ENCODE measurements around the gene SLC38A1. TPM values are rescaled to one million over a fixed set of nuclear protein-coding genes. Genes with fewer than 3 reads are reported as not detected.

The SLC38A1 gene
- total RNA-seq, 2 donors from 2014 or later: 77.7 to 107 TPM

GRCh38 chr12:46246021-46246700, 22.7 kb downstream of the SLC38A1 start:
- DNase-seq: no peak
- no peaks in the 10 kb centered on the region for H3K4me1 Mint-ChIP-seq
- H3K9ac ChIP-seq (ENCODE audit: extremely low read depth, low read length, poor library complexity, severe bottlenecking): no peak overlapping the region
- TF ChIP-seq CTCF (conservative IDR thresholded peaks at IDR 0.05): no peak
- H3K27me3 Mint-ChIP-seq (ENCODE audit: insufficient read depth): no peaks in the 10 kb centered on the region
- H3K27ac ChIP-seq (ENCODE audit: low read depth, low read length): no peak overlapping the region
- H3K27me3 ChIP-seq (ENCODE audit: control insufficient read depth, insufficient read depth, low read length, poor library complexity, severe bottlenecking): no peaks in the 10 kb centered on the region
- H3K4me3 Mint-ChIP-seq: no peak overlapping the region
- no peaks in the 10 kb centered on the region for H3K4me1 ChIP-seq (ENCODE audit: control insufficient read depth, insufficient read depth, low read length)
- H3K36me3 ChIP-seq (ENCODE audit: control insufficient read depth, insufficient read depth, low read length): peaks cover 25% of the 10 kb centered on the region
- 95 to 98% methylated on average over 11 to 15 of the region's 15 CpGs for WGBS, 2 experiments (ENCODE audit: insufficient coverage in 1 of 2, insufficient read length in 1 of 2)
- H3K9me3 ChIP-seq (ENCODE audit: control insufficient read depth, low read length): peaks cover 8% of the 10 kb centered on the region
- peaks cover 43% of the 10 kb centered on the region for H3K9me3 Mint-ChIP-seq
- peaks cover 82% of the 10 kb centered on the region for H3K36me3 Mint-ChIP-seq (ENCODE audit: low read depth)
- peak overlapping the region; percentile 52 for H3K27ac Mint-ChIP-seq
- no peak overlapping the region for H3K4me3 ChIP-seq (ENCODE audit: low read length)

- no peak overlapping the region for H3K4me3 ChIP-seq (ENCODE audit: low read length)
- no peak for DNase-seq
- H3K27ac Mint-ChIP-seq: no peak overlapping the region
- H3K9me3 Mint-ChIP-seq: peaks cover 31% of the 10 kb centered on the region
- H3K4me1 ChIP-seq (ENCODE audit: control insufficient read depth, insufficient read depth, low read length): no peaks in the 10 kb centered on the region
- peaks cover 35% of the 10 kb centered on the region for H3K36me3 ChIP-seq (ENCODE audit: control insufficient read depth, insufficient read depth, low read length)
- no peak overlapping the region for H3K4me3 Mint-ChIP-seq
- no peak overlapping the region for H3K27ac ChIP-seq (ENCODE audit: low read depth, low read length)
- H3K27me3 Mint-ChIP-seq (ENCODE audit: insufficient read depth): no peaks in the 10 kb centered on the region
- H3K27me3 ChIP-seq (ENCODE audit: control insufficient read depth, insufficient read depth, low read length, poor library complexity, severe bottlenecking): no peaks in the 10 kb centered on the region
- no peak overlapping the region for H3K9ac ChIP-seq (ENCODE audit: extremely low read depth, low read length, poor library complexity, severe bottlenecking)
- H3K36me3 Mint-ChIP-seq (ENCODE audit: low read depth): peaks cover 82% of the 10 kb centered on the region
- no peak for TF ChIP-seq CTCF (conservative IDR thresholded peaks at IDR 0.05)
- H3K4me1 Mint-ChIP-seq: no peaks in the 10 kb centered on the region
- H3K9me3 ChIP-seq (ENCODE audit: control insufficient read depth, low read length): peaks cover 8% of the 10 kb centered on the region
These were observed 23.8 kb downstream of the SLC38A1 start for GRCh38 chr12:46244997-46245396.

- H3K9me3 Mint-ChIP-seq: peaks cover 28% of the 10 kb centered on the region
- H3K27ac ChIP-seq (ENCODE audit: low read depth, low read length): no peak overlapping the region
These were observed 24.4 kb downstream of the SLC38A1 start for GRCh38 chr12:46244273-46244915.

More at GRCh38 chr12:46244273-46244915, 24.4 kb downstream of the SLC38A1 start:
- H3K4me1 Mint-ChIP-seq: no peaks in the 10 kb centered on the region
- H3K27me3 Mint-ChIP-seq (ENCODE audit: insufficient read depth): no peaks in the 10 kb centered on the region
- H3K4me3 ChIP-seq (ENCODE audit: low read length): no peak overlapping the region
- H3K4me3 Mint-ChIP-seq: no peak overlapping the region
- DNase-seq: no peak
- H3K4me1 ChIP-seq (ENCODE audit: control insufficient read depth, insufficient read depth, low read length): no peaks in the 10 kb centered on the region
- H3K27me3 ChIP-seq (ENCODE audit: control insufficient read depth, insufficient read depth, low read length, poor library complexity, severe bottlenecking): no peaks in the 10 kb centered on the region
- H3K36me3 ChIP-seq (ENCODE audit: control insufficient read depth, insufficient read depth, low read length): peaks cover 41% of the 10 kb centered on the region
- no peak for TF ChIP-seq CTCF (conservative IDR thresholded peaks at IDR 0.05)
- no peak overlapping the region for H3K27ac Mint-ChIP-seq
- H3K9me3 ChIP-seq (ENCODE audit: control insufficient read depth, low read length): peaks cover 4% of the 10 kb centered on the region
- WGBS, 2 experiments (ENCODE audit: insufficient coverage in 1 of 2, insufficient read length in 1 of 2): 91% methylated on average over 1 of the region's 1 CpG; no CpG with 5 or more reads in 1 of the 2 experiments
- H3K36me3 Mint-ChIP-seq (ENCODE audit: low read depth): peaks cover 81% of the 10 kb centered on the region
- no peak overlapping the region for H3K9ac ChIP-seq (ENCODE audit: extremely low read depth, low read length, poor library complexity, severe bottlenecking)

Measured in endodermal cell (in vitro differentiated cells).